HepG2 (cell line): ENCODE results near the gene ALS2. TPM values are rescaled to one million over a fixed set of nuclear protein-coding genes. Genes with fewer than 3 reads are reported as not detected.

Source experiments
- CAMTA2 ChIP-seq: sonication (generic); formaldehyde crosslinking; IDR thresholded peaks from 2 replicates; pipeline ENCODE4 v1.4.0; 2020; ENCODE audit warnings: mild to moderate bottlenecking, missing genetic modification reagents, borderline replicate concordance
- EZH2 ChIP-seq: conservative IDR thresholded peaks from 2 replicates; pipeline ENCODE4 v1.6.1; 2012; ENCODE audit warnings: mild to moderate bottlenecking, low read depth, low read length, moderate library complexity
- GATAD2A ChIP-seq: IDR thresholded peaks from 2 replicates; pipeline ENCODE4 v1.6.1; 2016
- HNRNPL ChIP-seq: fragments of 200-400 bp; formaldehyde crosslinking; IDR thresholded peaks from 2 replicates; pipeline ENCODE4 v1.6.1; 2017; ENCODE audit warnings: mild to moderate bottlenecking, low read depth, low read length
- MEF2D ChIP-seq: sonication (generic); formaldehyde crosslinking; IDR thresholded peaks from 2 replicates; pipeline ENCODE4 v1.5.1; 2020; ENCODE audit warnings: mild to moderate bottlenecking, missing genetic modification reagents
- MLLT10 ChIP-seq: sonication (generic); formaldehyde crosslinking; IDR thresholded peaks from 2 replicates; pipeline ENCODE4 v1.4.0; 2020; ENCODE audit warnings: missing genetic modification reagents
- RFX5 ChIP-seq: IDR thresholded peaks from 2 replicates; pipeline ENCODE4 v1.6.1; 2011; ENCODE audit warnings: low read depth, low read length, improper control_type of control experiment
- SAFB2 ChIP-seq: sonication (generic); formaldehyde crosslinking; IDR thresholded peaks from 2 replicates; pipeline ENCODE4 v1.5.1; 2020; ENCODE audit warnings: missing genetic modification reagents, low read depth, mild to moderate bottlenecking, borderline replicate concordance
- ZBED4 ChIP-seq: sonication (generic); formaldehyde crosslinking; IDR thresholded peaks from 2 replicates; pipeline ENCODE4 v1.4.0; 2020; ENCODE audit warnings: missing genetic modification reagents, borderline replicate concordance
- ZEB1 ChIP-seq: IDR thresholded peaks from 2 replicates; pipeline ENCODE4 v1.6.1; 2012; ENCODE audit warnings: mild to moderate bottlenecking, low read depth, inconsistent platforms; ENCODE audit not compliant: insufficient replicate concordance
- ZFP36L2 ChIP-seq: sonication (generic); formaldehyde crosslinking; IDR thresholded peaks from 2 replicates; pipeline ENCODE4 v1.4.0; 2020; ENCODE audit warnings: missing genetic modification reagents
- ZGPAT ChIP-seq: IDR thresholded peaks from 2 replicates; pipeline ENCODE4 v1.6.1; 2016; ENCODE audit warnings: mild to moderate bottlenecking
- ZNF136 ChIP-seq: sonication (generic); formaldehyde crosslinking; IDR thresholded peaks from 2 replicates; pipeline ENCODE4 v1.8.1; 2022; ENCODE audit warnings: low read depth, mild to moderate bottlenecking, moderate library complexity, missing genetic modification reagents
- ZNF432 ChIP-seq: sonication (generic); formaldehyde crosslinking; IDR thresholded peaks from 2 replicates; pipeline ENCODE4 v1.5.0; 2020; ENCODE audit warnings: missing genetic modification reagents, mild to moderate bottlenecking, borderline replicate concordance
- ZNF616 ChIP-seq: sonication (generic); formaldehyde crosslinking; IDR thresholded peaks from 2 replicates; pipeline ENCODE4 v1.5.0; 2020; ENCODE audit warnings: low read depth, mild to moderate bottlenecking, missing genetic modification reagents
- ZNF652 ChIP-seq: IDR thresholded peaks from 2 replicates; pipeline ENCODE4 v1.6.1; 2016; ENCODE audit warnings: low read depth, borderline replicate concordance
- ZNF781 ChIP-seq: sonication (generic); formaldehyde crosslinking; IDR thresholded peaks from 2 replicates; pipeline ENCODE4 v1.5.1; 2020; ENCODE audit warnings: borderline replicate concordance, mild to moderate bottlenecking, missing genetic modification reagents; ENCODE audit errors: not compliant biosample characterization
- polyA plus RNA-seq, 8 experiments: library from polyadenylated mRNA; depleted of rRNA in 3 of 8; stranded (reverse) in 7 of 8; unstranded in 1 of 8; fragments of >200 nt; fragmentation: Illumina TruSeq in 4 of 8; extraction: Trizol in 4 of 8; gene quantifications; 2 replicates each; pipeline versions ENCODE4 v1.2.1 to v1.2.3, GENCODE V29; 2011 to 2016; ENCODE audit warnings: low read depth in 4 of 8, missing spikeins in 1 of 8, mixed read lengths in 1 of 8; ENCODE audit not compliant: insufficient read depth in 1 of 8
- total RNA-seq, 5 experiments: library from RNA; depleted of rRNA; stranded (reverse); fragments of >200 nt; fragmentation: Illumina TruSeq; extraction: Trizol; gene quantifications; 2 replicates each; pipeline ENCODE4 v1.2.3, GENCODE V29; 2016; ENCODE audit warnings: low read depth in 1 of 5
- TF ChIP-seq, protein P1 (sequence below): IDR thresholded peaks from 2 replicates; pipeline ENCODE4 v1.6.1; 2016; ENCODE audit warnings: low read depth, missing genetic modification reagents, missing compliant biosample characterization

ALS2 gene
- total and polyA plus RNA-seq, 2 of the 13 experiments (the other 11 are each of a cell fraction or from before 2014, with no cell fraction given), result 12.7 to 19.3 TPM

- TF ChIP-seq, protein P1, sequence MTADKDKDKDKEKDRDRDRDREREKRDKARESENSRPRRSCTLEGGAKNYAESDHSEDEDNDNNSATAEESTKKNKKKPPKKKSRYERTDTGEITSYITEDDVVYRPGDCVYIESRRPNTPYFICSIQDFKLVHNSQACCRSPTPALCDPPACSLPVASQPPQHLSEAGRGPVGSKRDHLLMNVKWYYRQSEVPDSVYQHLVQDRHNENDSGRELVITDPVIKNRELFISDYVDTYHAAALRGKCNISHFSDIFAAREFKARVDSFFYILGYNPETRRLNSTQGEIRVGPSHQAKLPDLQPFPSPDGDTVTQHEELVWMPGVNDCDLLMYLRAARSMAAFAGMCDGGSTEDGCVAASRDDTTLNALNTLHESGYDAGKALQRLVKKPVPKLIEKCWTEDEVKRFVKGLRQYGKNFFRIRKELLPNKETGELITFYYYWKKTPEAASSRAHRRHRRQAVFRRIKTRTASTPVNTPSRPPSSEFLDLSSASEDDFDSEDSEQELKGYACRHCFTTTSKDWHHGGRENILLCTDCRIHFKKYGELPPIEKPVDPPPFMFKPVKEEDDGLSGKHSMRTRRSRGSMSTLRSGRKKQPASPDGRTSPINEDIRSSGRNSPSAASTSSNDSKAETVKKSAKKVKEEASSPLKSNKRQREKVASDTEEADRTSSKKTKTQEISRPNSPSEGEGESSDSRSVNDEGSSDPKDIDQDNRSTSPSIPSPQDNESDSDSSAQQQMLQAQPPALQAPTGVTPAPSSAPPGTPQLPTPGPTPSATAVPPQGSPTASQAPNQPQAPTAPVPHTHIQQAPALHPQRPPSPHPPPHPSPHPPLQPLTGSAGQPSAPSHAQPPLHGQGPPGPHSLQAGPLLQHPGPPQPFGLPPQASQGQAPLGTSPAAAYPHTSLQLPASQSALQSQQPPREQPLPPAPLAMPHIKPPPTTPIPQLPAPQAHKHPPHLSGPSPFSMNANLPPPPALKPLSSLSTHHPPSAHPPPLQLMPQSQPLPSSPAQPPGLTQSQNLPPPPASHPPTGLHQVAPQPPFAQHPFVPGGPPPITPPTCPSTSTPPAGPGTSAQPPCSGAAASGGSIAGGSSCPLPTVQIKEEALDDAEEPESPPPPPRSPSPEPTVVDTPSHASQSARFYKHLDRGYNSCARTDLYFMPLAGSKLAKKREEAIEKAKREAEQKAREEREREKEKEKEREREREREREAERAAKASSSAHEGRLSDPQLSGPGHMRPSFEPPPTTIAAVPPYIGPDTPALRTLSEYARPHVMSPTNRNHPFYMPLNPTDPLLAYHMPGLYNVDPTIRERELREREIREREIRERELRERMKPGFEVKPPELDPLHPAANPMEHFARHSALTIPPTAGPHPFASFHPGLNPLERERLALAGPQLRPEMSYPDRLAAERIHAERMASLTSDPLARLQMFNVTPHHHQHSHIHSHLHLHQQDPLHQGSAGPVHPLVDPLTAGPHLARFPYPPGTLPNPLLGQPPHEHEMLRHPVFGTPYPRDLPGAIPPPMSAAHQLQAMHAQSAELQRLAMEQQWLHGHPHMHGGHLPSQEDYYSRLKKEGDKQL, result no peak
- TF ChIP-seq RFX5 (peak; percentile 59), ZNF652 (CRISPR knock-in tag) (0 out of 2 replicates have a peak, but pooled peaks have one; percentile 29), ZNF432 (CRISPR knock-in tag) (no peak), ZNF781 (peak; percentile 63), GATAD2A (CRISPR knock-in tag) (peak; percentile 56; the same call in 1 of the 2 replicates), ZNF136 (CRISPR knock-in tag) (0 out of 2 replicates have a peak, but pooled peaks have one; percentile 23), SAFB2 (CRISPR knock-in tag) (no peak; the same call in 1 of the 2 replicates), HNRNPL (0 out of 2 replicates have a peak, but pooled peaks have one; percentile 20), MLLT10 (CRISPR knock-in tag) (no peak), MEF2D (CRISPR knock-in tag) (peak; percentile 87), CAMTA2 (CRISPR knock-in tag) (no peak), ZNF616 (CRISPR knock-in tag) (no peak), ZFP36L2 (CRISPR knock-in tag) (no peak), ZGPAT (peak; percentile 90), ZBED4 (peak; percentile 92; the same call in 1 of the 2 replicates), ZEB1 (no peak), EZH2 (no peak)
Observed at GRCh38 chr2:201780674-201781493, at the start of gene ALS2 (continued).
